ENCODE data around the gene DIP2C. TPM values are rescaled to one million over a fixed set of nuclear protein-coding genes. Genes with fewer than 3 reads are reported as not detected.

Gene DIP2C
- total and polyA plus RNA-seq, 2 donors (not counting 1 experiment from before 2014, with no cell fraction given) = 1.3 to 1.9 TPM

DNA sequence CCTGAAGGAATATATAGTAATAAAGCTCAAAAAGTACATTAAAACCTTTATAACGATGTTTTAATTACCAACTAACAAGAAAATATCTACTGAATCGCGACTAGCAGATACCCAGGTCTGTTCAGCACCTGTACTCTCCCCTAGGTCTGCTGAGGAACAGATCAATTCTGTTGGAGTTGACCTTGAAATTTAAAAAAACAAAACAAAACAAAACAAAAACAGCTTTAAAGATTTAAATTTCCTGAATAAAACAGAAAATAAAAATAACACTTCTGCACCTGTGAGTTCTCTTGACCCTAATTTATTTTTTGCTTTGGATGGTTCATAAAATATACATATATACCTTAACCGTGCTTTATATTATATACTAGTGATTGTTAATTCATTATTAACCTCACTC is 24.6 kb downstream of the DIP2C start:
- Histone ChIP-seq H3K36me3 (replicated peaks in 1 of 2; ENCODE audit: control extremely low read depth in 1 of 2, control insufficient read depth in 1 of 2, extremely low read depth in 1 of 2, insufficient read depth in 2 of 2, low read length in 1 of 2) (no peaks in the 10 kb centered on the region), H3K4me3 (ENCODE audit: control extremely low read depth in 1 of 5, extremely low read depth in 1 of 5, insufficient read depth in 1 of 5, low read depth in 2 of 5, low read length in 4 of 5) (no peak overlapping the region)

DNA sequence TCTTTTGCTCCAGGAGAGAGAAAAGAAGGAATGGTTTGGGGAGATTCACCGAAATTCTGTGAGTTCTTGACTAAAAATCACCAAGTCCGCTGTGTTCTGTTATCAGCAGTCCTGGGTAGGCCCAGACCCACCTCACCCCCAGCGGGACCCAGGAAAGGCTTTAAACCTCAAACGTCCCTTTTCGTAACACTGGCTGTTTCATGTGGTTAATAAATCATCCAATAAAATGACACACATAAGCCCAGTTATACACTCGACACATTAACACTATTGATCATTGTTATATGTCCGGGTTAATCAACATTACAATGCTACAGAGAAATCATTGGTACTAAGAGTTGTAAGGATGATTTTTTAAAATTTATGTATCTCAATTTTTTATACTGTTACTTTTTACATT is 25.2 kb downstream of the DIP2C start:
- H3K9me3 Mint-ChIP-seq (ENCODE audit: insufficient read depth) = no peaks in the 10 kb centered on the region
- CTCF ChIA-PET = no interaction called here
- no peak for DNase-seq
- Histone ChIP-seq H2AFZ (ENCODE audit: insufficient read depth, low read depth, low read length, poor library complexity, severe bottlenecking) (no peak overlapping the region), H3K36me3 (replicated peaks in 1 of 2; ENCODE audit: control extremely low read depth in 1 of 2, control insufficient read depth in 1 of 2, extremely low read depth in 1 of 2, insufficient read depth in 2 of 2, low read length in 1 of 2) (no peaks in the 10 kb centered on the region), H3K9ac (ENCODE audit: low read length) (no peak overlapping the region), H3K4me2 (replicated peaks; ENCODE audit: low read depth, low read length, poor library complexity, severe bottlenecking) (no peak overlapping the region), H3K27ac (ENCODE audit: low read length in 2 of 2) (no peak overlapping the region), H3K4me3 (ENCODE audit: control extremely low read depth in 1 of 5, extremely low read depth in 1 of 5, insufficient read depth in 1 of 5, low read depth in 2 of 5, low read length in 4 of 5) (no peak overlapping the region), H4K20me1 (ENCODE audit: control insufficient read depth, insufficient read depth, low read length, poor library complexity, severe bottlenecking) (no peaks in the 10 kb centered on the region), H3K4me1 (ENCODE audit: control insufficient read depth in 2 of 2, insufficient read depth in 2 of 2, low read length in 2 of 2) (no peaks in the 10 kb centered on the region), H3K79me2 (ENCODE audit: control insufficient read depth, insufficient read depth, low read length) (no peaks in the 10 kb centered on the region), H3K9me3 (ENCODE audit: control extremely low read depth in 1 of 3, control insufficient read depth in 2 of 3, insufficient read depth in 1 of 3, low read length in 2 of 3) (peaks cover 0 to 17% (median 0%) of the 10 kb centered on the region in 3 donors), H3K27me3 (replicated peaks in 1 of 4; ENCODE audit: control extremely low read depth in 1 of 4, control insufficient read depth in 3 of 4, insufficient read depth in 4 of 4, low read length in 3 of 4) (no peaks in the 10 kb centered on the region)
- H3K4me1 Mint-ChIP-seq = no peaks in the 10 kb centered on the region
- intact Hi-C loops (cut with micrococcal nuclease) = no loop called here
- TF ChIP-seq EZH2 (IDR thresholded peaks at IDR 0.05; ENCODE audit: borderline replicate concordance, insufficient read depth, low read depth, low read length, poor library complexity, severe bottlenecking) = no peak
- TF ChIP-seq, protein P1, sequence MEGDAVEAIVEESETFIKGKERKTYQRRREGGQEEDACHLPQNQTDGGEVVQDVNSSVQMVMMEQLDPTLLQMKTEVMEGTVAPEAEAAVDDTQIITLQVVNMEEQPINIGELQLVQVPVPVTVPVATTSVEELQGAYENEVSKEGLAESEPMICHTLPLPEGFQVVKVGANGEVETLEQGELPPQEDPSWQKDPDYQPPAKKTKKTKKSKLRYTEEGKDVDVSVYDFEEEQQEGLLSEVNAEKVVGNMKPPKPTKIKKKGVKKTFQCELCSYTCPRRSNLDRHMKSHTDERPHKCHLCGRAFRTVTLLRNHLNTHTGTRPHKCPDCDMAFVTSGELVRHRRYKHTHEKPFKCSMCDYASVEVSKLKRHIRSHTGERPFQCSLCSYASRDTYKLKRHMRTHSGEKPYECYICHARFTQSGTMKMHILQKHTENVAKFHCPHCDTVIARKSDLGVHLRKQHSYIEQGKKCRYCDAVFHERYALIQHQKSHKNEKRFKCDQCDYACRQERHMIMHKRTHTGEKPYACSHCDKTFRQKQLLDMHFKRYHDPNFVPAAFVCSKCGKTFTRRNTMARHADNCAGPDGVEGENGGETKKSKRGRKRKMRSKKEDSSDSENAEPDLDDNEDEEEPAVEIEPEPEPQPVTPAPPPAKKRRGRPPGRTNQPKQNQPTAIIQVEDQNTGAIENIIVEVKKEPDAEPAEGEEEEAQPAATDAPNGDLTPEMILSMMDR (IDR thresholded peaks at IDR 0.05) = no peak
- H3K27me3 Mint-ChIP-seq = peaks cover 15% of the 10 kb centered on the region
- no peak overlapping the region for H3K4me3 Mint-ChIP-seq
- WGBS (ENCODE audit: insufficient coverage) = 87% methylated on average over 4 of the region's 7 CpGs
- POLR2A ChIA-PET = no interaction called here
- no peak for ATAC-seq (ENCODE audit: low read depth)
- H3K27ac Mint-ChIP-seq = no peak overlapping the region

More for the DNA sequence above, 24.6 kb downstream of the DIP2C start:
- H3K27ac ChIP-seq (ENCODE audit: low read length in 2 of 2) = no peak overlapping the region
- POLR2A ChIA-PET = no interaction called here
- Mint-ChIP-seq H3K9me3 (ENCODE audit: insufficient read depth) (no peaks in the 10 kb centered on the region), H3K4me3 (no peak overlapping the region), H3K27me3 (peaks cover 15% of the 10 kb centered on the region), H3K27ac (no peak overlapping the region), H3K4me1 (no peaks in the 10 kb centered on the region)
- peaks cover 0 to 17% (median 0%) of the 10 kb centered on the region in 3 donors for H3K9me3 ChIP-seq (ENCODE audit: control extremely low read depth in 1 of 3, control insufficient read depth in 2 of 3, insufficient read depth in 1 of 3, low read length in 2 of 3)
- intact Hi-C loops (cut with micrococcal nuclease) = no loop called here
- H3K9ac ChIP-seq (ENCODE audit: low read length) = no peak overlapping the region
- no peaks in the 10 kb centered on the region for H4K20me1 ChIP-seq (ENCODE audit: control insufficient read depth, insufficient read depth, low read length, poor library complexity, severe bottlenecking)
- no CpG with 5 or more reads among the region's 4 CpGs for WGBS (ENCODE audit: insufficient coverage)
- no peak overlapping the region for H2AFZ ChIP-seq (ENCODE audit: insufficient read depth, low read depth, low read length, poor library complexity, severe bottlenecking)
- no peak for DNase-seq
- no peak overlapping the region for H3K4me2 ChIP-seq (replicated peaks; ENCODE audit: low read depth, low read length, poor library complexity, severe bottlenecking)
- H3K27me3 ChIP-seq (replicated peaks in 1 of 4; ENCODE audit: control extremely low read depth in 1 of 4, control insufficient read depth in 3 of 4, insufficient read depth in 4 of 4, low read length in 3 of 4) = no peaks in the 10 kb centered on the region
- no peak for TF ChIP-seq EZH2 (IDR thresholded peaks at IDR 0.05; ENCODE audit: borderline replicate concordance, insufficient read depth, low read depth, low read length, poor library complexity, severe bottlenecking)
- TF ChIP-seq, protein P1 (IDR thresholded peaks at IDR 0.05) = no peak
- H3K79me2 ChIP-seq (ENCODE audit: control insufficient read depth, insufficient read depth, low read length) = no peaks in the 10 kb centered on the region
- no peak for ATAC-seq (ENCODE audit: low read depth)
- CTCF ChIA-PET = no interaction called here
- H3K4me1 ChIP-seq (ENCODE audit: control insufficient read depth in 2 of 2, insufficient read depth in 2 of 2, low read length in 2 of 2) = no peaks in the 10 kb centered on the region
